Liver (tissue), 3 donors: ENCODE data around the gene TIMM17B.

ENCODE experiments used
- GABPA ChIP-seq, 2 donors: IDR thresholded peaks in 1 of 2; conservative IDR thresholded peaks in 1 of 2; 2 replicates each; pipeline ENCODE4 v1.6.1; 2016; ENCODE audit warnings: antibody characterized with exemption in 2 of 2, mild to moderate bottlenecking in 1 of 2, moderate library complexity in 1 of 2
- HNF4A ChIP-seq, 2 donors: conservative IDR thresholded peaks; 2 replicates each; pipeline ENCODE4 v1.6.1; 2016; ENCODE audit warnings: antibody characterized with exemption in 2 of 2, mild to moderate bottlenecking in 2 of 2
- JUND ChIP-seq, 2 donors: IDR thresholded peaks; 2 replicates each; pipeline ENCODE4 v1.6.1; 2016; ENCODE audit warnings: antibody characterized with exemption in 2 of 2
- MAX ChIP-seq: IDR thresholded peaks from 2 replicates; pipeline ENCODE4 v1.6.1; 2016; ENCODE audit warnings: antibody characterized with exemption
- NR2F2 ChIP-seq: IDR thresholded peaks from 2 replicates; pipeline ENCODE4 v1.6.1; 2016; ENCODE audit warnings: antibody characterized with exemption
- RAD21 ChIP-seq, 2 donors: IDR thresholded peaks; 2 replicates each; pipeline ENCODE4 v1.6.1; 2016; ENCODE audit warnings: antibody characterized with exemption in 2 of 2, mild to moderate bottlenecking in 2 of 2
- REST ChIP-seq: IDR thresholded peaks from 2 replicates; pipeline ENCODE4 v1.6.1; 2016; ENCODE audit warnings: antibody characterized with exemption, mild to moderate bottlenecking
- RXRA ChIP-seq, 2 donors: IDR thresholded peaks; 2 replicates each; pipeline ENCODE4 v1.6.1; 2017 to 2018; ENCODE audit warnings: antibody characterized with exemption in 2 of 2, mild to moderate bottlenecking in 1 of 2
- SP1 ChIP-seq: IDR thresholded peaks from 2 replicates; pipeline ENCODE4 v1.6.1; 2018; ENCODE audit warnings: antibody characterized with exemption, mild to moderate bottlenecking
- TAF1 ChIP-seq: conservative IDR thresholded peaks from 2 replicates; pipeline ENCODE4 v1.6.1; 2016; ENCODE audit warnings: antibody characterized with exemption, mild to moderate bottlenecking
- YY1 ChIP-seq: IDR thresholded peaks from 2 replicates; pipeline ENCODE4 v1.6.1; 2016; ENCODE audit warnings: antibody characterized with exemption, mild to moderate bottlenecking
- ZBTB33 ChIP-seq: IDR thresholded peaks from 2 replicates; pipeline ENCODE4 v1.6.1; 2016; ENCODE audit warnings: antibody characterized with exemption
- TF ChIP-seq, protein P1 (sequence below): fragments of 150-350 bp; IDR thresholded peaks from 2 replicates; pipeline ENCODE4 v1.5.1; 2017; ENCODE audit warnings: improper control_type of control experiment, low read depth, low read length; ENCODE audit not compliant: missing input control
- donor health status: healthy.
- donor health status: healthy.

DNA sequence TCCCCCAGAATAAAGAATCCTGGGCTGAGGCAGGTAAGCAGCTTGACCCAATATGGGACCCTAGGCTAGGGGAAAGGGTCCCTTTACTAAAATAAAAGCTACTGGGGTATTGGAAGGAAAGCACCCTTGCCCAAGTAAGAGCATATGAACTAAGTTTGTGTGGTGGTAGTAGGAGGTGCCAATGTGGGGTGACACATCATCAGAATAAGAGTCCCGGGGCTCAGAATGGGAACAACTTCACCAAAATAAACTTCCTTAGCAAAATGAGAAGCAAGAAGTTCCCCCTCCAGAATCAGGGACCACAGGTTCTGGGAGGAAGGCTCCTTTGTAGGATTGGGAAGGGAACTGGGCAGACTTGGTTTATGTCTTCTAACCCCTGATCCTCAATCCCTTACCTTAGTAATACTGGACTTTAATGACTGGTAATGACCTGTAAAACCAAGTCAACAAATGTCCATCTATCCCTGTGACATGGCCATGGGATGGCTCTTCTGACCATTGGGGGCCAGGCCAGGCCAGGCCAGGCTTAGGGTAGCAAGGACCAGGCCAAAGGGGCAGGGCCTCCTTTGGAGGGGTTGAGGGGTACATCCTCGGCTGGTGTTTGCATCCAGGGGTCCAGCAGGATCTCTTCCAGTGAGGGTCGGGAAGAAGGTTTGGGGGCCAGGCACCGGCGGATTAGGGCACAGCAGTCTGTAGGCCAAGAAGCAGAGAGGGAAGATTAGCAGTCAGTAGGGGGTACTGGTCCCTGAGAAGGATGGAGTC lies 16.2 kb upstream of the TIMM17B start:
- TF ChIP-seq, protein P1, sequence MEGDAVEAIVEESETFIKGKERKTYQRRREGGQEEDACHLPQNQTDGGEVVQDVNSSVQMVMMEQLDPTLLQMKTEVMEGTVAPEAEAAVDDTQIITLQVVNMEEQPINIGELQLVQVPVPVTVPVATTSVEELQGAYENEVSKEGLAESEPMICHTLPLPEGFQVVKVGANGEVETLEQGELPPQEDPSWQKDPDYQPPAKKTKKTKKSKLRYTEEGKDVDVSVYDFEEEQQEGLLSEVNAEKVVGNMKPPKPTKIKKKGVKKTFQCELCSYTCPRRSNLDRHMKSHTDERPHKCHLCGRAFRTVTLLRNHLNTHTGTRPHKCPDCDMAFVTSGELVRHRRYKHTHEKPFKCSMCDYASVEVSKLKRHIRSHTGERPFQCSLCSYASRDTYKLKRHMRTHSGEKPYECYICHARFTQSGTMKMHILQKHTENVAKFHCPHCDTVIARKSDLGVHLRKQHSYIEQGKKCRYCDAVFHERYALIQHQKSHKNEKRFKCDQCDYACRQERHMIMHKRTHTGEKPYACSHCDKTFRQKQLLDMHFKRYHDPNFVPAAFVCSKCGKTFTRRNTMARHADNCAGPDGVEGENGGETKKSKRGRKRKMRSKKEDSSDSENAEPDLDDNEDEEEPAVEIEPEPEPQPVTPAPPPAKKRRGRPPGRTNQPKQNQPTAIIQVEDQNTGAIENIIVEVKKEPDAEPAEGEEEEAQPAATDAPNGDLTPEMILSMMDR: no peak
- no peak for TF ChIP-seq SP1
- no peak for TF ChIP-seq RAD21 (IDR thresholded peaks at IDR 0.05)
- TF ChIP-seq MAX: no peak
- TF ChIP-seq ZBTB33: no peak
- TF ChIP-seq NR2F2: no peak
- TF ChIP-seq YY1: no peak
- no peak for TF ChIP-seq HNF4A (conservative IDR thresholded peaks at IDR 0.05)
- TF ChIP-seq RXRA (IDR thresholded peaks at IDR 0.05): no peak
- no peak for TF ChIP-seq GABPA (IDR thresholded peaks at IDR 0.05 in 1 of 2, conservative IDR thresholded peaks at IDR 0.05 in 1 of 2)
- no peak for TF ChIP-seq JUND (IDR thresholded peaks at IDR 0.05)
- no peak for TF ChIP-seq TAF1
- no peak for TF ChIP-seq REST
